SK-N-SH treated with all-trans-retinoic acid at 6 μM for 48 hours (cell line): ENCODE measurements around the gene BRD3.

Experiments
- GLIS3 ChIP-seq: fragments of 250-450 bp; sonication (Bioruptor Pico); IDR thresholded peaks from 2 replicates; pipeline ENCODE4 v1.5.0; 2020; ENCODE audit warnings: mild to moderate bottlenecking, moderate library complexity
- RARB ChIP-seq: fragments of 250-450 bp; sonication (Bioruptor Pico); IDR thresholded peaks from 2 replicates; pipeline ENCODE4 v1.8.0; 2021; ENCODE audit warnings: mild to moderate bottlenecking, moderate library complexity
- TF ChIP-seq, protein P1 (sequence below): fragments of 250-450 bp; sonication (Bioruptor Pico); IDR thresholded peaks from 2 replicates; pipeline ENCODE4 v1.8.0; 2020; ENCODE audit warnings: mild to moderate bottlenecking, moderate library complexity, borderline replicate concordance

DNA sequence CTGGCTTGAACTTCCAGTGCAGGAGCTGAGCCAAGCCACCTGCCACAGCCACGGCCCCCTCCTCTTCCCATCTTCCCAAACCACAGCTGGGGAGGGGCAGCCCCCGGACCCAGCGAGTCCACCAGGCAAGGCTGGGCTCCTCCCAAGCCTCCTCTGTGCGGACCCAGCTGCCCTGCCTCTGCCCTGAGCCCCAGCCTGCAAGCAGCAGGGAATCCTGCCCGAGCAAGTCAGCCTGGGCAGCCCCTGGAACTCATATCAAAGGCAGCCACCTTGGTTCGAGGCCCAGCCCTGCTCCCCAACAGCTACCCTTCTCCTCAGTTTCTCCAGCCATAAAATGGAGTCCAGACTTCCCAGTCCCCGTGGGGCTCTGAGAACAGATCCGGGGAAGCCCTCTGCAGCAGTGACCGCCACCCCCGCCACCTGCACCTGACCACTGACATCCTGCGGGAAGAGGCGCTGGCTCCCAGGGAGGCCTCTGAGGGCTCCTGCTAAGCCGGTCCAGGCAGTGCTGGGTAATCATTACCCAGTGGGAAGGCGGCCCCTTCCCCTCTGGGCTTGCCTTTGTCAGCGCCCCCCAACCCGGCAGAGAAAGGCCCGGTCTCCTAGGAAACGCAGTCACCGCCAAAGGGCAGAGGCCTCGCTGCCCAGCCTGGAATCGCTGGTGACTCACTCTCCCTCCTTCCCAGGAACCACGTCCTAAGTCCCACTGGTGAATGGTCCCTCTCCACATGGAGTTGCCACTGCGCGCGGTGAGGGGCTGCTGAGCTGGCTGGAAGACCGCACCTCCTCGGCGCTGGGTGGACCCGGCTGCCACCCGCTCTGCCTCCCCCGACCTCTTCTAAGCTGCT, 77.2 kb downstream of the BRD3 start:
- TF ChIP-seq, protein P1, sequence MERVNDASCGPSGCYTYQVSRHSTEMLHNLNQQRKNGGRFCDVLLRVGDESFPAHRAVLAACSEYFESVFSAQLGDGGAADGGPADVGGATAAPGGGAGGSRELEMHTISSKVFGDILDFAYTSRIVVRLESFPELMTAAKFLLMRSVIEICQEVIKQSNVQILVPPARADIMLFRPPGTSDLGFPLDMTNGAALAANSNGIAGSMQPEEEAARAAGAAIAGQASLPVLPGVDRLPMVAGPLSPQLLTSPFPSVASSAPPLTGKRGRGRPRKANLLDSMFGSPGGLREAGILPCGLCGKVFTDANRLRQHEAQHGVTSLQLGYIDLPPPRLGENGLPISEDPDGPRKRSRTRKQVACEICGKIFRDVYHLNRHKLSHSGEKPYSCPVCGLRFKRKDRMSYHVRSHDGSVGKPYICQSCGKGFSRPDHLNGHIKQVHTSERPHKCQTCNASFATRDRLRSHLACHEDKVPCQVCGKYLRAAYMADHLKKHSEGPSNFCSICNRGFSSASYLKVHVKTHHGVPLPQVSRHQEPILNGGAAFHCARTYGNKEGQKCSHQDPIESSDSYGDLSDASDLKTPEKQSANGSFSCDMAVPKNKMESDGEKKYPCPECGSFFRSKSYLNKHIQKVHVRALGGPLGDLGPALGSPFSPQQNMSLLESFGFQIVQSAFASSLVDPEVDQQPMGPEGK (CRISPR knock-in tag) = no peak
- TF ChIP-seq GLIS3 = no peak
- no peak for TF ChIP-seq RARB (CRISPR knock-in tag)
